ENCODE data around the gene OCEL1.
"Not testable (repeated sequence)": the region's sequence is repeated elsewhere in the genome, so short reads cannot be mapped to it uniquely, and the experiment has no call there.

Gene OCEL1

GRCh38 chr19:17226002-17226933, at the start of gene OCEL1:
OCEL1 (plus strand) TSS chr19:17226226; CDS start chr19:17226248, 22 bp downstream.
- DNase-seq, result peak; percentile 98

DNA sequence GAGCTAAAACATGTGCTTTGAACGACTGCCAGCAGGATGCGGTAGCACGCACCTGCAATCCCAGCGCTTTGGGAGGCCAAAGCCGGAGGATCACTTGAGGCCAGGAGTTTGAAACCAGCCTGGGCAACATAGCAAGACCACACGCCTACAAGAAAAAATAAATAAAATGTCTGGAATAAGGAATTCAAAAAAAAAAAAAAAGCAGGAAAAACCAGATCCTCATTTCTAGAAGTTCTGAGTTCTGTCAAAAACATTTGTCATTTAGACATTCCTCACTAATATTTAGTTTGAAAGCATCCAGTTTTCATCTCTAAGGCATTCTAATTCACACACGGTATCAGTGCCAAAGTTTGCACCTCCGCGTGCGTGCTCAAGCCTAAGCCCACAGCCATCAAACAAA, 47.7 kb upstream of the OCEL1 start:
- DNase-seq, result no peak

- no peak for DNase-seq
Observed at GRCh38 chr19:17180997-17181702, 44.9 kb upstream of the OCEL1 start.

- no peak for DNase-seq
Observed at GRCh38 chr19:17183271-17183761, 42.7 kb upstream of the OCEL1 start.

- DNase-seq, result no peak
Observed at GRCh38 chr19:17183858-17184321, 42.1 kb upstream of the OCEL1 start.

DNA sequence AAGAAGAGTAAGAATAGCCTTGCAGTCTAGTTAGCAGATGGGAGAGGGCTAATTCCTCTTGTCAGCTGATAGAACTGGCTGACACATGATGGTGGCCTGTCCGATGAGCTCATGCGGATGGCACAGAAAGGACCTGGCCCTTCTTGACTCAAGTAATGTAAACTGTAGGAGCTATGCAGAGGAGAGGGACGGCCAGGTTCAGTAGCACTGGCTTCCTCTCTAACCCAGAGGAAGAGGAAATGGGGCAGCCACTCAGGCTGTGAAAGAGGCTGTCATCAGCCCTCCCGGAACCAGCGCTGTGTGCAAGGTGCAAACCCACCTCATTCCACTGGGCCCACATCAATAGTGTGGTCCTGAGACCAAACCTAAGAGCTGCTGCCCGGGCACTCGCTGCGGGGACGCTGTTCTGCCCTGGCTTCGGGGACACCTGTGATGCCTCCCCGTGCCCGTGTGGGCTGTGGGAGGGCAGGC, 41.6 kb upstream of the OCEL1 start:
- no peak for DNase-seq

GRCh38 chr19:17185590-17185989, 40.4 kb upstream of the OCEL1 start:
- no peak for DNase-seq

- not testable (repeated sequence) for DNase-seq
Observed at GRCh38 chr19:17191736-17192135, 34.3 kb upstream of the OCEL1 start.

DNA sequence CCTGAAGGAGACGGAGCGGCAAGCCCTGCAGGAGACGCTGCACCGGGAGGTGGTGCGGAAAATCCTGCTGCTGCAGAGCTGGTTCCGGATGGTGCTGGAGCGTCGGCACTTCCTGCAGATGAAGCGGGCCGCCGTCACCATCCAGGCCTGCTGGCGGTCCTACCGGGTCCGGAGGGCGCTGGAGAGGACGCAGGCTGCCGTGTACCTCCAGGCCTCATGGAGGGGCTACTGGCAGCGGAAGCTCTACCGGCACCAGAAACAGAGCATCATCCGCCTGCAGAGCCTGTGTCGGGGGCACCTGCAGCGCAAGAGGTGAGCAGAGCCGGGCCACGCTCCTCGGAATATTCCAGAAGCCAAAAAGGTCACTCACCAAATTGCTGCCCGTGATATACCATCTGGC, 33.3 kb upstream of the OCEL1 start:
- no peak for DNase-seq

DNA sequence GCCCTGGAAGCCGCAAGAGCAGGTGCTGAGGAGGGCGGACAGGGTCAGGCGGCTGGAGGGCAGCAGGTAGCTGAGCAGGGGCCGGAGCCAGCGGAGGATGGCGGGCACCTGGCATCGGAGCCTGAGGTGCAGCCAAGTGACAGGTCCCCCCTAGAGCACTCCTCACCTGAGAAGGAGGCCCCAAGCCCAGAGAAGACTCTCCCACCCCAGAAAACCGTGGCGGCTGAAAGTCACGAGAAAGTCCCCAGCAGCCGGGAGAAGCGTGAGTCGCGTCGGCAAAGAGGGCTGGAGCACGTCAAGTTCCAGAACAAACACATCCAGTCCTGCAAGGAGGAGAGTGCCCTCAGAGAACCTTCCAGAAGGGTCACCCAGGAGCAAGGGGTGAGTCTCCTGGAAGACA, 31.4 kb upstream of the OCEL1 start:
- no peak for DNase-seq

- no peak for DNase-seq
Observed at GRCh38 chr19:17195106-17195505, 30.9 kb upstream of the OCEL1 start.

GRCh38 chr19:17196610-17197009, 29.4 kb upstream of the OCEL1 start:
- no peak for DNase-seq

GRCh38 chr19:17197666-17198065, 28.4 kb upstream of the OCEL1 start:
- DNase-seq, result no peak

- DNase-seq, result no peak
Observed at GRCh38 chr19:17200408-17201079, 25.5 kb upstream of the OCEL1 start.

DNA sequence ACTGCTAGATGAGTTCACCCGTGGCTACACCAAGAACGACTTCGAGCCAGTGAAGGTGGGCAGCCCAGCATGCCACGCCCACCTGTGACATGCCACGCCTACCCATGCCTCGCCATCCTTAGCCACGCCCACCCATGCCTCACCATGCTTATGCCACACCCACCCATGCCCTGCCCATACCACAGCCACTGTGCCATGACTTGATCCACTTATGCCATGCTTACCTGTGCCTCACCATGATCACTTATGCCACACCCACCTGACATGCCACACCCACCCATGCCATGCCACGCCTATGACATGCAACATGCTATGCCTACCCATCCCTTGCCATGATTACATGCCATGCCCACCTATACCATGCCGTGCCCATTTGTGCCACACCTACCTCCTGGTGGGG, 23.8 kb upstream of the OCEL1 start:
- no peak for DNase-seq

GRCh38 chr19:17202713-17203112, 23.3 kb upstream of the OCEL1 start:
- DNase-seq, result no peak

GRCh38 chr19:17205237-17206140, 20.5 kb upstream of the OCEL1 start:
- peak; percentile 44 for DNase-seq

DNA sequence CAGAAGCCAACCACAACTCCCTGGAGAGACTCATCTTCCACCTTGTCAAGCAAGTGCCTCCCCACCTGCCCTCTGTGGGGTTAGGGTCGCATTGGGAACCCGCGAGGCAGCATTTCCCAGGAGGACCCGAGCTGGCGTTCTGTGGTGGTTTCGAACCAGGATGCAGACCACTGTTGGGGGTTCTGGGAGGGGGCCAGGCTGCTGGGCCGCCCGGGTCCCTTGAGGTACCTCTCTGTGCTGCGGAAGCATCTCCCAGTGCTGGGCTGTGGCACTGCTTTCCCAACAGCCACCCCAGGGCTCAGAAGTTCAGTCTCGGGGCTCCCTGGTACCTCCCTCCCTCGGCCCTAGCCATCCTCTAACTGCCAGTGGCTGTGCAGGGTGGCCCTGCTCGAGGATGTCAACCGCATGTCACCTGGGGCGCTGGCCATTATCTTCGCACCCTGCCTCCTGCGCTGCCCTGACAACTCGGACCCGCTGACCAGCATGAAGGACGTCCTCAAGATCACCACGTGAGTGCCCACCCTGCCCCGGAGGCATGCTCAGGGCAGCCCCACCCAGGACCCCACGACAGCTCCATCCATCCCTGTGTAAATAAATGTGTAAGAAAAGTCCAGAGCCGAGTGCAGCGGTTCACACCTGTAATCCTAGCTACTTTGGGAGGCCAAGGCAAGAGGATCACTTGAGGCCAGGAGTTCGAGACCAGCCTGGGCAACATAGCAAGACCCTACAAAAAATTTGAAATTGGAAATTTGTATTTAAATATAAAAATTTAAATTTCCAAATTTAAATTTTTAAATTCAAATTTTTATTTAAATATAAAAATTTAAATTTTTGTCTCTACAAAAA, 19.1 kb upstream of the OCEL1 start:
- DNase-seq, result no peak

- DNase-seq, result no peak
Observed at GRCh38 chr19:17209126-17210036, 16.6 kb upstream of the OCEL1 start.

GRCh38 chr19:17210296-17210695, 15.7 kb upstream of the OCEL1 start:
- DNase-seq, result no peak

Measured in HCEC 1CT (cell line).